HG02798 (cell line): ENCODE data around the gene MGAT1.

Source experiments
- ATAC-seq: cut with Tn5 transposase; IDR thresholded peaks from one replicate; pipeline ENCODE4 v1.9.1; 2021; ENCODE audit warnings: mild to moderate bottlenecking; ENCODE audit not compliant: unreplicated experiment, poor library complexity

Gene MGAT1

GRCh38 chr5:180824630-180825476, 22.2 kb upstream of the MGAT1 start:
- ATAC-seq, result no peak

GRCh38 chr5:180823940-180824629, 21.5 kb upstream of the MGAT1 start:
- no peak for ATAC-seq

GRCh38 chr5:180823346-180823745, 20.7 kb upstream of the MGAT1 start:
- ATAC-seq, result no peak

- no peak for ATAC-seq
These were observed 18.9 kb upstream of the MGAT1 start for GRCh38 chr5:180821538-180821937.

GRCh38 chr5:180820788-180821321, 18.2 kb upstream of the MGAT1 start:
- ATAC-seq, result peak; percentile 80

- no peak for ATAC-seq
These were observed 16.2 kb upstream of the MGAT1 start for GRCh38 chr5:180818677-180819341.

- ATAC-seq, result no peak
These were observed 15.5 kb upstream of the MGAT1 start for GRCh38 chr5:180817893-180818674.

GRCh38 chr5:180816608-180817534, 14.3 kb upstream of the MGAT1 start:
- ATAC-seq, result peak; percentile 42

GRCh38 chr5:180815293-180815917, 12.8 kb upstream of the MGAT1 start:
- ATAC-seq, result no peak

- no peak for ATAC-seq
These were observed 10.8 kb upstream of the MGAT1 start for GRCh38 chr5:180813420-180813819.

GRCh38 chr5:180811623-180812124, 9.1 kb upstream of the MGAT1 start:
- ATAC-seq, result no peak

- no peak for ATAC-seq
These were observed 8.5 kb upstream of the MGAT1 start for GRCh38 chr5:180810959-180811622.

- peak; percentile 76 for ATAC-seq
These were observed 7.8 kb upstream of the MGAT1 start for GRCh38 chr5:180810210-180810958.

GRCh38 chr5:180809403-180810209, 7.0 kb upstream of the MGAT1 start:
- ATAC-seq, result peak; percentile 64

- ATAC-seq, result no peak
These were observed 5.9 kb upstream of the MGAT1 start for GRCh38 chr5:180808461-180809000.
